Kidney glomerular epithelial cell (primary cell): ENCODE measurements around the gene RYR2.

Experiments used
- DNase-seq: peaks from one replicate; lab custom pipeline; 2025; lab: John Stamatoyannopoulos, UW

Gene RYR2

GRCh38 chr1:237041795-237042525 lies at the start of gene RYR2:
RYR2 (plus strand) TSS chr1:237042184; CDS start chr1:237042522, 338 bp downstream.
- DNase-seq = no peak

GRCh38 chr1:236992449-236992848 lies 49.5 kb upstream of the RYR2 start:
- DNase-seq = no peak

DNA sequence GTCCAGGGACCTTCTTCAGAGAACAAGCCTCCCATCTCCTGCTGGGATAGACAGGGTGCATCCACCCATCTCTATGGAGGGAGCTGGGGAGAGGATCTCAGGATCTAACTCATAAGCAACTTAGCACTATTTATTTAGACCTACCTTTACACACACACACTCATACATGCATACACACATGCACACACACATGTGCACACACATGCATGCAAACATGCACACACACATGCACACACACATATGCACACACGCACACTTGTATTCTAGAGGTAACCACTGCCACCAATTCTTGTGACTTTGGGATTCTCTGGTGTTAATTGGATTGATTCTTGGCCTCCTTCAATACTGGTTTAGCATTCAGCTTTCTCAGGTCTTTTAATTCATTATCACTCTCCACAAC lies 47.5 kb upstream of the RYR2 start:
- no peak for DNase-seq

GRCh38 chr1:236997361-236997760 lies 44.6 kb upstream of the RYR2 start:
- DNase-seq = no peak

DNA sequence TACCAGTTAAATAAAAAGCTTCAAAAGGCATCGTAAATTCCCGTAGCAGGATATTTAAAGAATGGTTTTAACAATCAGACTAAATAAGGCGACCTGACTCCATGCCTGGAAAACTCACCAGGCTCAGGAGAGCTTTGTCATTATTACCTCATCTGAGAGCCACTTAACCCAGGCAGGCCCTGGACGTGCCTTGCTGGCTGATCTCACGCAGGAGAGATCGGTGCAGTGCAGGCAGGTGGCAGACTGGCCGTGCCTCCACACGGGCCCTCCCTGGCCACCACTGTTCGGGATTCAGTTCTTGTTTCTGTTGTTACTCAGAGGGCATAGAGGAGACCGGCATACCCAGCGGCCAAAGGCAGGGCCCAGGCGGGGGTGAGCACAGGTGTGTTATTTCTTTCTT lies 44.1 kb upstream of the RYR2 start:
- no peak for DNase-seq

DNA sequence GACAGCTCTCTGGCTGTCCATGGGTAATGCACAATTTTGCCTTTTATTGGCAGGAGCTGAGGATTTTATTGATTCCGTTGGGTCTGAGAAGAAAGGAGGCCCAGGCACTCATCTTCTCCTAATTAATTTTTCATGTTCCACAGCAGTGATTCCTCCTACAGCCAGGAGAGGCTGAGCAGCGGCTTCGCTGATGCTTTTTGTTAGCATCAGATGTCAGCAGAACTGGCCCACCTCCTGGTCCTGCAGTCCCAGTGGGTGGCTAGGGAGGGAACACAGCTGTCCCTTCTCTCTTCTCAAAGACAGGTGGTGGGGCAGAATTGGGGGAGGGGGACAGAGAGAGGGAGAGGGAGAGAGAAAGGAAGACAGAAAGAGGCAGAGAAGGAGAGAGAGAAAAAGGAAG lies 43.4 kb upstream of the RYR2 start:
- no peak for DNase-seq

DNA sequence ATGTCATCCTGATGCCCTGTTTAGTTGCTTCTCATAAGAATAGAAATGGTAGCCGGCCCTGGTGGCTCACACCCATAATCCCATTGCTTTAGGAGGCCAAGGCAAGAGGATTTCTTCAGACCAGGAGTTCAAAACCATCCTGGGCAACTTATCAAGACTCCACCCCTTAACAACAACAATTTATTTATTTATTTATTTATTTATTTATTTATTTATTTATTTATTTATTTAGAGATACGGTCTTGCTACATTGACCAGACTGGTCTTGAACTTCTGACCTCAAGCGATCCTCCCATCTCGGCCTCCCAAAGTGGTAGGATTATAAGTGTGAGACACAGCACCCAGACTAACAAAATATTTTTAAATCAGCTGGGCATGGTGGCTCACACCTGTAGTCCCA lies 41.8 kb upstream of the RYR2 start:
- DNase-seq = no peak

DNA sequence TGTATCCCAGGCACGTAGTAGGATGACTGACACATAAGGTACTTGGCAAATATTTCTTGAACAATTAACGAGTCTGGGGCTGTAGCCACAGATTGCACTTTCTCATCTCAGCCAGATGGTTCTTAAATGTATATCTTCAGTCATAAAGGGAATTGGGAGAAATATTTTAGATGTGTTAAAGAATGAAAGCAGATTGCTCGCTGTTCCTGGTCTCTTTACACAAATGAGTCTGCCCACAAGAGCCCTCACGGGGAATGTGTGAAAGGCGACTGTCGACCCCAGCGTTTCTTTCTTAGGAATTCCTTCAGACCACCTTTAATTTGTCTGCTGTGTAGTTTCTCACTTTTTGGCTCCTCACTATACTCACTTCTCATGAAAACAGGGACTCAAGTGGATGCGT lies 38.5 kb upstream of the RYR2 start:
- no peak for DNase-seq

- no peak for DNase-seq
Measured at GRCh38 chr1:237004116-237004515, 37.9 kb upstream of the RYR2 start, which contains the start of gene MT1HL1. MT1HL1 (minus strand) TSS chr1:237004441; CDS start chr1:237004372, 69 bp downstream.

- no peak for DNase-seq
Measured at GRCh38 chr1:237005674-237006073, 36.3 kb upstream of the RYR2 start.

- DNase-seq = no peak
Measured at GRCh38 chr1:237007147-237007881, 34.7 kb upstream of the RYR2 start.

- no peak for DNase-seq
Measured at GRCh38 chr1:237009611-237010010, 32.4 kb upstream of the RYR2 start.

GRCh38 chr1:237011432-237011831 lies 30.6 kb upstream of the RYR2 start:
- DNase-seq = no peak

DNA sequence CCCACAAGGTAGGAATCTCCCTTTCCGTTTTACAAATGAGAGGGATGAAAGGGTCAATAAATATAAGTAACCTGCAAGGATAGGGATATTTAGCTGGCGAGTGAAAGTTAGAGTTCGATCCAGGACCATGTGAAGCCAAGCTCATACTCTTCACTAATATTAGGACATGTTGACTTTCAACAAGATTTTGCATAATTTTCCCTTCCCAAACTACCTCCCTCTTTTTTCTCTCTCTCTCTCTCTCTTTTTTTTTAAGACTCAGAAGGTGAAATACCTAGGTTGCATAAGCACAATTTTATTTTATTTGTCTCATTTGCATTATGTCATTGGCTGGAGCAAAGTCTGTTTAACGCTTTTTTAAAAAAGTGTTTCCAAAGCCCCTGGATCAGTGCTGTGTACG lies 29.6 kb upstream of the RYR2 start:
- DNase-seq = no peak

- peak; percentile 57 for DNase-seq
Measured at GRCh38 chr1:237012788-237013383, 29.1 kb upstream of the RYR2 start.

- no peak for DNase-seq
Measured at GRCh38 chr1:237013608-237014007, 28.4 kb upstream of the RYR2 start.

DNA sequence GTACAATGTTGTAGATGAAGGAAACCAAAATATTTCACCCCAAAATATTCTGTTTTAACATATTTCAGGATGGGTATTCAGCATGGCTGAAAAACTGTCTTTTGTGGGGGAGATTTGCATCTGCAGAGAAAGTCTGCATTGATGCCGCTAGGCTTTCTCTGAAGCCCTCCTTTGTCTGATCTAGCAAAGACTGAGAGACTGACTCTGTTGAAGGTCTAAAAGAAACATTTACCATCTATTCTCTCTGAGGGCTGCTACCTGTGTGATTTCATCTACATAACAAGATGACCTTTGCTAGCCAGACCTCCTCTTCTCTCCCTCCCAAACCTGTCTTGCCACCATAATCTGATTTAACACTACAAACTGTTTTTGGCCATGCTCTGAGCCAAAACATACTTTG lies 25.4 kb upstream of the RYR2 start:
- DNase-seq = no peak

DNA sequence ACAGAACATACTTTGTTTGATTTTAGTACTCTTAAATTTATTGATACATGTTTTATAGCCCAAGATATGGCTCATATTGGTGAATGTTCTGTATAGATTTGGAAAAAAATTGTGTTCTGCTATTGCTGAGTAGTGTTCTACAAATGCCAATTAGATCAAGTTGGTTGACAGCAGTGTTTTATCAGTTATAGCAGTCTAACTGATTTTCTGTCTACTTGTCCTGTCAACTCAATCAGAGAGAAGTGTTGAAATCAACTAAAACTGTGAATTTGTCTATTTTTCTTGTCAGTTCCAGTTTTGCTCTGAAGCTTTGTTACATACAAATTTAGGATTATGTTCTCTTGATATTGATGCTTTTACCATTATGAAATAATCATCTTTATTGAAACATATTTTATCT lies 23.1 kb upstream of the RYR2 start:
- no peak for DNase-seq

DNA sequence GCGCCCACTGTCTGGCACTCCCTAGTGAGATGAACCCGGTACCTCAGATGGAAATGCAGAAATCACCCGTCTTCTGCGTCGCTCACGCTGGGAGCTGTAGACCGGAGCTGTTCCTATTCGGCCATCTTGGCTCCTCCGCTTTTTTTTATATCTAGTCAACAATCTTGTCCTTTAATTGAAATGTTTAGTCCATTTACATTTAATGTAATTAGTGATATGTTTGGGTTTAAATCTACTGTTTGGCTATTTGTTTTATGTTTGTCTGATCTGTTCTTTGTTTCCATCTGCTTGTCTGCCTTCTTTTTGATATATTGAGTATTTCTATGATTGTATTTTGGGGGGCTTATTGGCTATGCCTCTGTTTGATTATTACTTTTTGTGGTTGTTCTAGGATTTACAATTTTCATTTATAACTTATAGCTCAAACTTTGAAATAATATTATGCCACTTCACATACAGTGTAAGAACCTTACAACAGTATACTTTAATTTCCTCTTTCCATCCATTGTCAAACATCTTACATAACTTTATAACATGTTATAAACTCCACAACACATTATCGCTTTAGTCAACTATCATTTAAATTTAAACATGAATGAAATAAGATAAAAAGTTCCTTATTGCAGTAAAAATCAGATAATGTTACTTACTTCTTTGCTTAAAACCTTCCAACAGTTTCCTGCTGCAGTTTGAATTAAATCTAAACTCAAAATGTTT lies 16.5 kb upstream of the RYR2 start:
- DNase-seq = no peak

GRCh38 chr1:237029240-237029639 lies 12.7 kb upstream of the RYR2 start:
- no peak for DNase-seq

- no peak for DNase-seq
Measured at GRCh38 chr1:237029850-237030535, 12.0 kb upstream of the RYR2 start.

DNA sequence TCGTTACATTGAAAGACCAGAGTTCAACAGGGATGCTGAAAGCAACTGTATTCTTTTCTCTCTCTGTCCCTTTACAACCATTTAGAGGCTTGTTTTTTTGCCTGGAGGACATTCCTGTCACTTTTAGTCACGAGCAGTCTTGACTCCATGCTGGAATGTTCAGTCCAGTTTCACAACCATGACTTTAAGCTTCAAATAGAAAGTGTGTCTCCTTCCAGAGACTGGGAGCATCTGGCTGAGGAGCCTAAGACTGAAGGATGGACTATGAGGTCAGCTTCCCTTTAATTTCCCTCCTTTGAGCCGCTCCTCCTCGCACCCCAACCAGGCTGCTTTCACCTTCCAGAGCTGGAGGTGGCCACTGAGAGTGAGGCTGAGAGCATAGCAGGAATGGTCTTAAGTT lies 10.5 kb upstream of the RYR2 start:
- no peak for DNase-seq
